HG02885 (cell line): ENCODE data around the gene CEP170B.
"Not testable (repeated sequence)": the region's sequence is repeated elsewhere in the genome, so short reads cannot be mapped to it uniquely, and the experiment has no call there.

Source experiments
- ATAC-seq: cut with Tn5 transposase; IDR thresholded peaks from one replicate; pipeline ENCODE4 v1.9.1; 2021; ENCODE audit warnings: mild to moderate bottlenecking; ENCODE audit not compliant: unreplicated experiment, poor library complexity

The CEP170B gene

DNA sequence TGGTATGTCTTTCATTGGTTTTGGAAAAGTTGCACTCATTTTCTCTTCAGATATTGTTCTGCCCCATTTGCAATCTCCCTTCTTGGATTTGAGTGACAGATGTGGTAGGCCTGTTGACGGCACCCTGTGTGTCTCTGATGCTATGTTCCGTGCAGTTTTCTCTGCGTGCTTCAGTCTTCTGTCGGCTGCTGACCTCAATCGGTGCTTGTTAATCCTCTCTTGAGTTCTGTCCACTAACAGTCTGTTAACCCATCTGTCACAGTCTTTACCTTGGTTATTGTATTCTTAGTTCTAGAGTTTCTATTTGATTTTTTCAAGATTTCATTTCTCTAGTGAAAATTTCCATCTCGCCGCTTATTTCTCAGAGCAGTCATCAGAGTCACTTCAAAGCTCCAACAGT lies 38.9 kb downstream of the CEP170B start:
- ATAC-seq = no peak

DNA sequence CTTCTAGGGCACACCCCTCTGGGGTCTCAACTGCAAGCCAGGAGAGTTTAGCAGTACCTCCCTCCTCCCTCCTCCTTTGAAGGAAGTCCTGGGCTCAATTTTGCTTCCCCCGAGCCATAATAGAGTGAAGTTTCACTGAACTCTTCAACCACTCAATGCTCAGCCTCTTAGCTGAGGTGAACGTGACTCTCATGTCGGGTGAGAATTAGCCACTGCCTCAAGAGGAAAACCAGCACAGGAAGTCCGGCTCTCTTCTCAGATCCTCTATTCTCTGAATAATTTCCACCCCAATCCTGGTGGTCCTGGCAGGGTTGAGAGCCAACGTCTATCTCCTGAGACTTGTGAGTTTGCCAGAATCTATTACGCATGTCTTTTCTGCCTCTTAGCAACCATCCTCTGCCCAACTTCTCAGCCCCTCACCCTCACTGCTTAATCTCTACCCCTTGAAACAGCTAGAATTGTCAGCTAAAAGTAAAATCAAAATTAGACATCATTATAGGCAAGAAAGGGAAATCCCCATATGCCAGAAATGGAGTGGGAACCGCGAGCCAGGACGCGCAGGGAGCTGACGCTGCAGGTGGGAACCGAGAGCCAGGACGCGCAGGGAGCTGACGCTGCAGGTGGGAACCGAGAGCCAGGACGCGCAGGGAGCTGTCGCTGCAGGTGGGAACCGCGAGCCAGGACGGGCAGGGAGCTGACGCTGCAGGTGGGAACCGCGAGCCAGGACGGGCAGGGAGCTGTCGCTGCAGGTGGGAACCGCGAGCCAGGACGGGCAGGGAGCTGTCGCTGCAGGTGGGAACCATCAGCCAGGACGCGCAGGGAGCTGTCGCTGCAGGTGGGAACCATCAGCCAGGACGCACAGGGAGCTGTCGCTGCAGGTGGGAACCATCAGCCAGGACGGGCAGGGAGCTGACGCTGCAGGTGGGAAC lies 39.8 kb downstream of the CEP170B start:
- ATAC-seq = not testable (repeated sequence)

DNA sequence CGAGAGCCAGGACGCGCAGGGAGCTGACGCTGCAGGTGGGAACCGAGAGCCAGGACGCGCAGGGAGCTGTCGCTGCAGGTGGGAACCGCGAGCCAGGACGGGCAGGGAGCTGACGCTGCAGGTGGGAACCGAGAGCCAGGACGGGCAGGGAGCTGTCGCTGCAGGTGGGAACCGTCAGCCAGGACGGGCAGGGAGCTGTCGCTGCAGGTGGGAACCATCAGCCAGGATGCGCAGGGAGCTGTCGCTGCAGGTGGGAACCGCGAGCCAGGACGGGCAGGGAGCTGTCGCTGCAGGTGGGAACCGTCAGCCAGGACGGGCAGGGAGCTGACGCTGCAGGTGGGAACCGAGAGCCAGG lies 40.5 kb downstream of the CEP170B start:
- ATAC-seq = not testable (repeated sequence)

DNA sequence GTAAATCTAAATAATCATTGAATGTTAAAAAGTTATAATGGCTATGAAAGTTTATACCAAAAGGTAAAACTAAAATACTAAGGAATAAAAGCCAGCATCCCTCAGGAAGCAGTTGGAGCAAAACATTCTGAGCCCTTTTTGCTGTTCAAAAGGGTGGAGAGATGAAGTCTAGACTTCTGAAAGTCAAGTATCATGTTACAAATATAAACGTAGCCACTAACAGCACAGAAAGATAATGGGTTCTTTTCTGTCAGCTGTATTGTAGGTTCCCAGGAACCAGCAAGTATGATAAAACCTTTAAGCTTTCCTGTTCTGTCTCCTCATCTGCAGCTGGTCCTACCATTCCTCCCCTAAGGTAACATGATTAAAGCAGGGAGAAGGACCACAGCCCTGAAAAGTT lies 43.2 kb downstream of the CEP170B start:
- no peak for ATAC-seq

DNA sequence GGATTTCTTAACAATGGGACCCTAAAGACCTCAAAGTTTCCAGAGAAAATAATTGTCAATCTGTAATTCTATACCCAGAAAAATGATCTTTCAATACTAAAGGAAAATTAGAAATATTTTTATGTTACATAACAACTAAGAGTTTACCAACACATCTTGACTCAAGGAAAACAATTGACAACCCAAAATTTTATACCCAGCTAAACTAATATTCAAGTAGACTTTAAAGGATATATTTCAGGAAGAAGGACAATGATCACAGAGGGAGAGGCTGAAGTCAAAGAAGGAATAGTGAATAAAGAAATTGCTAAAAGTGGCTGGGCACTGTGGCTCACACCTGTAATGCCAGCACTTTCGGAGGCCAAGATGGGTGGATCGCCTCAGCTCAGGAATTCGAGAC lies 47.0 kb downstream of the CEP170B start:
- ATAC-seq = no peak

DNA sequence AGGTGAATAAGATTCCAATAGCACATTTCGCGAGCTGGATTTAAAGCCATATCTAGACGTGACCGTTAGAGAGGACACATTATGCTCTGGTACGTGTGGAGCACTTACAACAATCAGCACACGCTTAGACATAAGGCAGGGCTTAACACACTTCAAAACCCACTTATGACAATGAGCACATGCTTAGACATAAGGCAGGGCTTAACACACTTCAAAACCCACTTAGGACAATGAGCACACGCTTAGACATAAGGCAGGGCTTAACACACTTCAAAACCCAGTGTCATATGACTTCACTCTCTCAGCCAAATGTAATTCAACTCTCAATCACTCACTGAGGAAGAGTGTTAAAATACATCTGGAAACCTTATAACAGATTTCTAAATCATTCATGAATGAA lies 48.4 kb downstream of the CEP170B start:
- ATAC-seq = no peak

DNA sequence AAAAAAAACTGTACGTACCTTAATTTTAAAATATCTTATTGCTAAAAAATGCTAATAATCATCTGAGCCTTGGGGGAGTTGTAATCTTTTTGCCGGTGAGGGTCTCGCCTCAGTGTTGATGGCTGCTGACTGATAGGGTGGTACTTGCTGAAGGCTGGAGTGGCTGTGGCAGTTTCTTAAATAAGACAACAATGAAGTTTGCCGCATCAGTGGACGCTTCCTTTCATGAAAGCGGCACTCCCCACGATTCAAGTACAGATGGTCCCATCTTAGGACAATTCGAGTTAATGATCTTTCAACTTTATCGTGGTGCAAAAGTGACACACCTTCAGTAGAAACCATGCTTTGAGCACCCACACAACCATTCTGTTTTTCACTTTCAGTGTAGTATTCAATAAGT lies 52.0 kb downstream of the CEP170B start:
- ATAC-seq = no peak

DNA sequence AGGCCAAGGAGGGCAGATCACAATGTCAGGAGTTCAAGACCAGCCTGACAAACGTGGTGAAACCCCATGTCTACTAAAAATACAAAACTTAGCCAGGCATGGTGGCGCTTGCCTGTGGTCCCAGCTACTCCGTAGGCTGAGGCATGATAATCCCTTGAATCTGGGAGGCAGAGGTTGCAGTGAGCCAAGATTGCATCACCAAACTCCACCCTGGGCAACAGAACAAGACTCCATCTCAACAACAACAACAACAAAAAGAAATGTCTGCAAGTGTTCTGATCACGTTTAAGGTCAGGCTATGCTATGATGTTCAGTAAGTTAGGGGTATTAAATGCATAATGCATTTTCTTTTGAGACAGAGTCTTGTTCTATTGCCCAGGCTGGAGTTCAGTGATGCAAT lies 52.9 kb downstream of the CEP170B start:
- no peak for ATAC-seq

DNA sequence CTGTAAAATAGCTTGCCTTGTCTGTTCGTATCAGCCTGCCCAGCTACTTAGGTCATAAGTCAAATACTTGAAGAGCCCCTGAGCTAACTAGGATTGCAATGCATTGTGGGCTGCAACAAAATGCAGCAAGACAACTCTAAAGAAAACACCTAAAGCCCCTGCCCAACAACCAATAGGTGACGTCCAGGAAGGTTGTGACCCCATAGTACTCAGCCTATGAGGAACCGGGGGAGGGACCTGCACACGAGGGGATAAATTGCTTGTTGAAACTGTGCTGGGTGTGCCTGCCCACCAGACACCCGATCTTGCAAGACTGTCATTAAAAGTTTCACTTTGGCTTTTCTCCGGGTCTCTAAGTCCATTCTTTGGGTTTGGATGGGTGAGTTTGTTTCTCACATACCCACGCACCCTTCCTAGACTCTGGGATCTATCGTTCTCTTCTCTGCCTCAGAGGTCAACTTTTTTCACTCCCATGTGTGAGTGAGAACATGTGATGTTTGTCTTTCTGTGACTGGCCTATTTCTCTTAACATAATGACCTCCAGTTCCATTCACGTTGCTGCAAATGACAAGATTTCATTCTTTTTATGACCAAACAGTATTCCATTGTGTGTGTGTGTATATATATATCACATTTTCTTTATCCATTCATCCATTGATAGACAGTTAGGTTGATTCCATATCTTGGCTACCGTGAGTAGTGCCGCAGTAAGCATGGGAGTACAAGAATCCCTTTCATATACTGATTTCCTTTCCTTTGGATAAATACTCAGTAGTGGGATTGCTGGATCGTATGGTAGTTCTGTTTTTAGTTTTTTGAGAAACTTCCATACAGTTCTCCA lies 54.3 kb downstream of the CEP170B start:
- not testable (repeated sequence) for ATAC-seq

DNA sequence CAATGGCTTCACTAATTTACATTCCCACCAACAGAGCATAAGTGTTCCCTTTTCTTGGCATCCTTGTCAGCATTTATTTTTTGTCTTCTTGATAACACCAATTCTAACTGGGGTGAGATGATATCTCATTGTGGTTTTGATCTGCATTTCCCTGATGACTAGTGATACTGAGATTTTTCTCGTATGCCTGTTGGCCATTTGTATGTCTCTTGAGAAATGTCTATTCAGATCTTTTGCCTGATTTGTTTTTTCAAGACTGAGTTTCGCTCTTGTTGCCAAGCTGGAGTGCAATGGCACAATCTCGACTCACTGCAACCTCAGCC lies 54.9 kb downstream of the CEP170B start:
- no peak for ATAC-seq

DNA sequence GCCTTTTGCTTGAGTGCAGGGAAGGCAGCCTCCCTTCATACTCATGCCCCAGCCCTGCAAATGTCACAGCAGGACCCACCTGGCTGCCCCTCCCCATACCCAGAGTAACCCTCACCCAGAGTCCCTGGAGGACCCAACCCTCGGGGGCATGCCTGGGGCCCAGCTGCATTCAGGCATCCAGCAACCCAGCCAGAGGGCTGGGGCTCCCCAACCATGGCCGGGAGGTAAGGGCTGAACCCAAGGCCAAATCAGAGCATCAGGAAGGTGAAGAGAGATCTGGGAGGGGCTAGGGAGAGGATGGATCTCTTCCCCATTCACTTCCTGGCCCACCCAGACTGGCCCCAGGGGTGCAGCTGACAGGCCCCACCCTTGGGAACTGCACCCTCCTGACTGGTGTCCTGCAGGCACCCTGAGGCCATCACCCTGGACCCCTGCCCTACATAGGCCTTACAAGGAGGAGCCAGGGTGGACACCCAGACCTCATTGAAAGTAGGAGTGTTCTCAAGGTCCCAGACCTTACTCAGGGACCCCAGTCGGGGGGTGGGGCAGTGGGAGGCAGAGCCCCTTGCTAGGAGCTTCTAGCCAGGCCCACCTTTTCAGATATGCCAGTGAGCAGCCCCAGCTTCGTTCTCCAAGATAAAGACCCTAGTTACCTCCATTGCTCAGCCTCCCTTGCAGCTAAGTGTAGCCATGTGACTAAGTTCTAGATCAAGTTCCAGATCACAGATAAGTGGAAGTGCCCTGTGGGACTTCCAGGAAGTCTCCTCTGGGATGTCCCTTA lies 58.8 kb downstream of the CEP170B start:
- ATAC-seq = no peak

DNA sequence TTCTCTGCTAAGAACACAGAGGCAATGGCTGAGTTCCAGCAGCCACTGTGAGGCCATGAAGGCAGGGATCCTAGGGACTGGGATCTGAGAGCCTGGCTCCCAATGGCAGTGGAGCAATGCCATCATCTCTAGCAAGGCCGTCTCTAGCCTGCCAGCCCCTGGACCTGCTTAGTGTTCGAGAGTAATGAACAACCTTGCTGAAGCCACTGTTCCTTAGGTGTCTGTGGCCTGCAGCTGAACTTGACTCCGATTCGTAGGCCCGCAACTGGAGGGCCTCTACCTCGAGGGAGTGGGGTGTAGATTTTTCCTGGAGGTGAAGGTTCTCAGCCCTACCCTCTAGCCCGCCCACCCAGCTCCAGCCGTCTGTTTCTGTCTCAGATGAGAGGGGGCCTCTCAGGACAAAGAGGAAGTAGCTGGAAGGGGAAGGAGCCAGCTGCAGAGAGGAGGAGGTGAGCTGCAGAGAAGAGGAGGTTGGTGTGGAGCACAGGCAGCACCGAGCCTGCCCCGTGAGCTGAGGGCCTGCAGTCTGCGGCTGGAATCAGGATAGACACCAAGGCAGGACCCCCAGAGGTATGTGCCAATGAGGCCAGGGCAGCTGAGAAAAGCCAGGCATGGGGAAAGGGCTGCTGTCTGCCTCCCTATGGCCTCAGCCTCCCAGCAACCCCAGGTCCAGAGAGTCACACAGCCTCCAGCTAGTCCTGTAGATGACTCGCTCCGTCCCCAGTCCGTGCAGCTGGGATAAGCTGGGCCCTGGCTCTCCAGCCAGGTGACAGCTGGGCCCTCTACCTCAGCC lies 59.5 kb downstream of the CEP170B start, which contains the start of gene PLD4:
Gene PLD4, plus strand, starts transcription at position 459 of the 793 bp plus-strand sequence. CDS start 2,262 bp downstream, outside the sequence.
- no peak for ATAC-seq

DNA sequence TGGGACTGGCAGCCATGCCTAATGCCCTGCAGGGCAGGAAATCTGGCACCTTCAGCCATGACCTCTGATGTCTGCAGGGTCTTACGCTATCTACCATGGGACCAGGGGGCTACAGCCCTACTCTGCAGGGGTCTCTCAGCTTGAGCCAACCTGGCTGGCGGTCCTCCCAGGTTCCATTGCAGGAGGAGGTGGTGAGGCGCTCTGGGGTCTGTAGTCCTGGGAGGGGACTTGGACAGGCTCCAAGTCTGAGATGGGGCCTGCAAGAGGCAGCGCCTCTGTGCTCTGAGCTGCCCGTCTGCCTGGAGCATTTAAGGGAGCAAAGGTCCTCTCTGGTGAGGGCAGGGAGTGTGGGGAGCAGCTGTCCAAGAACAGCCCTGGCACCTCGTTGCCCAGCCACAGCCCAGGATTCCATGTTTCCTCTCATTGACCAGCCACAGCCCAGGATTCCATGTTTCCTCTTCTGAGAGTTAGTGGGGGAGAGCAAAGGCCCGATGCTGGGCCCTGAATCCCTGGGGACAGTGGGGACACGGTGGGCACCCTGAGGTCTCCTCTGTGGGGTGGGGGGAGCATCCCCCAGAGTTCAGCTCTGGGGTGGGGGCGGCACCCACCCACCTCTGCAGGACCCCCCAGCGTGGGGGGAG lies 60.3 kb downstream of the CEP170B start:
- ATAC-seq = no peak

DNA sequence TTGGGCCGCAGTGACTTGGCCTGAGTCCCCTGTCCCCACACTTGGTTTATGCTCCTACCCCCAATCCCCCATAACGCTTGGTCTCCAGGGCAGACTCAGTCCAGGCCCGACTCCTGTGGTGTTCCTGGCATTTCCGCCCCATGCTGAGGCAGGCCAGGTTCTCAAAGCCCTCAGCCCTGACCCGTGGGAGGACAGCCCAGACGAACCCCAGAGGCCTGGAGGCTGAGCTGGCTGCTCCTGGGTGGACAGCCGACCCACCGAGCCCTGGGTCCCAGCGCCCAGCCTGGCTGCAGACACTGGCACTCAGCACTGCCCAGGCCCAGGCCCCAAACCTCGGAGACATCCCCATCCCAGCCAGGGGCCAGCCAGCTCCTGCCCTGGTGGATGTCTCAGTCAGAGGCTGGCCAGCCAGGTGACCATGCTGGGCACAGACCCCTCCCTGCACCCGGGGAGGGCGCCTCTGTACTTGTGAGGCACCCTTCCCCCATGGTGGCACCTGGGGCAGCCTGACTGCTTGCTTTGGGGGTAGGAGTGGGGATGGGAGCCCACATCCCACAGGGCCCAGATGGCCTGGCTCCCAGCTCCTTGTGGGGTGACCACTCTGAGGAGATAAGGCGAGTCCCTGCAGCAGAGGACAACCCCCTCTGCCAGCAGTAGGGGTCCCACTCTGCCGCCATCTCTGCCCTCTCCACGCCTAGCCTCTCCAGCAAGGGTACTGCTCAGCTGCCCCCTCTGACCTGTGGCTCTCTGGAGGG lies 61.0 kb downstream of the CEP170B start:
- no peak for ATAC-seq

DNA sequence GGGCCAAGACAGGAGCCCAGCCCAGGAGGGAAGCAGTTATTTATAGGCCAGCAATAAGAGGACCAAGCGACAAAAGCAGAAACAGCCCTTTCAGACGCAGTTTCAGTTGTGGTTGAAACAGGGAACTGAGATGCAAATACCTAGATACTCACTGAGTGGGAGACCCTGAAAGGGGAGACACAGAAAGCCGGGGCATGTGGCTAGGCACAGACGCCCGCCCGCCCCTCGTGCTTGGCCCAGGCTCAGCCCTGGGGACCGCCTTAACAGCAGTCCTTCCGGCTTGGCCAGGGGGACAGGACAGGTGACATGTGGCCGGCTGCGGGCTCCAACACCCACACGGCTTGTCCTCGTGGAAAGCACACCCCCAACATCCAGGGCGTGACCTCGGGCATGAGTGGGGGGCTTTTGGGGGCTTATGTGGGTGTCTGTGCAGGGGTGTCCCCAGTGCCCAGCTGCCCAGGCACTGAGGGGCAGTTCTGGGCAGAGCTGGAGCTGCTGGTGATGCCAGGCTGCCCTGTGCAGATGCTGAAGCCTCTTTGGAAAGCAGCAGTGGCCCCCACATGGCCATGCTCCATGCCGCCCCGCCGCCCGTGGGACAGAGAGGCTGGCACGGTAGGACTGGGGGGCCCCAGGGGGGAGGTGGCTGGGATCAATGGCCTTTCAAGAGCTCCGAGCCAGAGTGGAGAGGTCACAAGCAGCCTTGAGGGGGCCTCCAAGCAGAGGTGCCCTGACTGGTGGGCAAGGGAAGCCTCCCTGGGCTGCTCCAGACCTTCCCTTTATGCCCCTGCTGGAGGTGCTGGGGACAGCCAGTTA lies 61.8 kb downstream of the CEP170B start:
- ATAC-seq = peak; percentile 81

DNA sequence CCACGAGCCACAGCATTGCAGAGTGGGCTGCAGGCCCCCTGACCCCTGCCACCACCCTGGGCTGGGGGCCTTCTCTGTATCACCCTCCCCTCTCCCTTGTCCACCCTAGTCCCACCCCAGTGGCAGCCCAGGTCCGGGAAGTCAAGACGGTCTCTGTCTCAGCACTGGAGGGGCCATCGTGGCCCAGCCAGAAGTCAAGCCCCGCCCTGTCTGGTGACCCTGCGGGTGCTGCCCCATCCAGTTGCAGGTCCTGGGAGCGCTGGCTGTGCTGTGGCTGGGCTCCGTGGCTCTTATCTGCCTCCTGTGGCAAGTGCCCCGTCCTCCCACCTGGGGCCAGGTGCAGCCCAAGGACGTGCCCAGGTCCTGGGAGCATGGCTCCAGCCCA lies 62.4 kb downstream of the CEP170B start:
- ATAC-seq = no peak

DNA sequence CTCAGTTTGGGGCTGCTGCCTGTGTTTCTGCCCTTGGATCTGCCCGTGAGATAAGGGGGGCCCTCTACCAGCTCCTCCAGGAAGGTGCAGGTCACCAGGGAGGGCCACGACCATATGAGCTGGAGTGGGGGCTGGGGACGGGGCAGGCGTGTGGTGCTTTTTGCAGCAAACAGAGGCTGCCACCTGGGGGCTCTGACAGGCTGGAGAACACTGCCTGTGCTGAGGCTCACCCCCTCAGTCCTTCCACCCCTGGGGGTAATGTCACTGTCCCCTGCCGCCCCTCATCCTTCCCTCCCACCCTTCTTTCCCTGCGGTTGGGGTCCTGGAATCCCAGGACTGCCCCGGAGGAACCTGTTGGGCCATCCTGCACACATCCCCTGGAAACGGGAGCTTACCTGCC lies 62.8 kb downstream of the CEP170B start:
- no peak for ATAC-seq
